KMS-11 (cell line): Measurements from ENCODE around the gene DUS1L.

Source experiments
- H2AFZ ChIP-seq: fragments of 200-600 bp; sonication (generic); 2 replicates; pipeline ENCODE4 v1.6.1; 2016; ENCODE audit warnings: antibody characterized with exemption, mixed run types, low read depth
- H3K27ac ChIP-seq: fragments of 200-600 bp; sonication (generic); 2 replicates; pipeline ENCODE4 v1.6.1; 2016; ENCODE audit warnings: mild to moderate bottlenecking, mixed run types
- H3K27me3 ChIP-seq: fragments of 200-600 bp; sonication (generic); 2 replicates; pipeline ENCODE4 v1.6.1; 2017; ENCODE audit warnings: mild to moderate bottlenecking, low read depth, mixed run types, moderate library complexity; ENCODE audit not compliant: insufficient read depth
- H3K36me3 ChIP-seq: fragments of 200-600 bp; sonication (generic); 2 replicates; pipeline ENCODE4 v1.6.1; 2017; ENCODE audit warnings: mild to moderate bottlenecking, mixed run types; ENCODE audit not compliant: insufficient read depth
- H3K4me1 ChIP-seq: fragments of 200-600 bp; sonication (generic); 2 replicates; pipeline ENCODE4 v1.6.1; 2016; ENCODE audit warnings: mild to moderate bottlenecking, low read depth, mixed run types; ENCODE audit not compliant: poor library complexity, severe bottlenecking
- H3K4me2 ChIP-seq: fragments of 200-600 bp; sonication (generic); 2 replicates; pipeline ENCODE4 v1.7.0; 2016; ENCODE audit warnings: mild to moderate bottlenecking, mixed run types
- H3K4me3 ChIP-seq: fragments of 200-600 bp; sonication (generic); IDR thresholded peaks from 2 replicates; pipeline ENCODE4 v1.6.1; 2017; ENCODE audit warnings: low read depth, low read length, mixed read lengths; ENCODE audit not compliant: insufficient read depth
- H3K79me2 ChIP-seq: fragments of 200-600 bp; sonication (generic); 2 replicates; pipeline ENCODE4 v1.6.1; 2016; ENCODE audit warnings: low read depth, mixed run types; ENCODE audit not compliant: insufficient read depth
- H3K9ac ChIP-seq: fragments of 200-600 bp; sonication (generic); 2 replicates; pipeline ENCODE4 v1.6.1; 2016; ENCODE audit warnings: mild to moderate bottlenecking, mixed run types
- H4K20me1 ChIP-seq: fragments of 200-600 bp; sonication (generic); 2 replicates; pipeline ENCODE4 v1.6.1; 2016; ENCODE audit warnings: mild to moderate bottlenecking, mixed run types; ENCODE audit not compliant: insufficient read depth
- CTCF ChIP-seq: fragments of 200-600 bp; sonication (generic); conservative IDR thresholded peaks from 2 replicates; pipeline ENCODE4 v1.6.1; 2017; ENCODE audit warnings: low read depth, mild to moderate bottlenecking, antibody characterized with exemption, low read length, moderate library complexity, mixed read lengths

DUS1L gene

GRCh38 chr17:82079001-82079677 is 13.5 kb upstream of the DUS1L start:
- no peaks in the 10 kb centered on the region for H3K79me2 ChIP-seq
- H3K36me3 ChIP-seq: peaks cover 15% of the 10 kb centered on the region; the same call in 1 of the 2 replicates
- no peak overlapping the region for H3K27ac ChIP-seq
- H3K4me1 ChIP-seq: no peaks in the 10 kb centered on the region
- no peaks in the 10 kb centered on the region for H3K27me3 ChIP-seq
- H4K20me1 ChIP-seq: no peaks in the 10 kb centered on the region
- no peak overlapping the region for H3K9ac ChIP-seq
- TF ChIP-seq CTCF: no peak
- no peak overlapping the region for H3K4me2 ChIP-seq
- no peak overlapping the region for H3K4me3 ChIP-seq
- H2AFZ ChIP-seq: no peak overlapping the region

GRCh38 chr17:82078433-82078832 is 12.8 kb upstream of the DUS1L start:
- Histone ChIP-seq H3K36me3 (peaks cover 11% of the 10 kb centered on the region; the same call in 1 of the 2 replicates), H3K27ac (no peak overlapping the region)

GRCh38 chr17:82077617-82078358 is 12.2 kb upstream of the DUS1L start:
- Histone ChIP-seq H3K4me3 (no peak overlapping the region), H3K36me3 (peaks cover 7% of the 10 kb centered on the region; the same call in 1 of the 2 replicates), H2AFZ (no peak overlapping the region), H3K27me3 (no peaks in the 10 kb centered on the region), H4K20me1 (no peaks in the 10 kb centered on the region), H3K79me2 (no peaks in the 10 kb centered on the region), H3K27ac (no peak overlapping the region), H3K4me2 (no peak overlapping the region), H3K9ac (no peak overlapping the region), H3K4me1 (no peaks in the 10 kb centered on the region)
- TF ChIP-seq CTCF: no peak

More at GRCh38 chr17:82078433-82078832, 12.8 kb upstream of the DUS1L start:
- Histone ChIP-seq H3K27me3 (no peaks in the 10 kb centered on the region), H3K9ac (no peak overlapping the region), H3K4me1 (no peaks in the 10 kb centered on the region), H3K4me2 (no peak overlapping the region), H3K4me3 (no peak overlapping the region), H2AFZ (no peak overlapping the region), H4K20me1 (no peaks in the 10 kb centered on the region), H3K79me2 (no peaks in the 10 kb centered on the region)
- TF ChIP-seq CTCF: no peak

- no peak overlapping the region for H2AFZ ChIP-seq
- H3K27me3 ChIP-seq: no peaks in the 10 kb centered on the region
- no peaks in the 10 kb centered on the region for H4K20me1 ChIP-seq
- H3K36me3 ChIP-seq: peaks cover 7% of the 10 kb centered on the region; the same call in 1 of the 2 replicates
- H3K27ac ChIP-seq: no peak overlapping the region
- no peak overlapping the region for H3K4me3 ChIP-seq
- H3K9ac ChIP-seq: no peak overlapping the region
- no peaks in the 10 kb centered on the region for H3K79me2 ChIP-seq
- no peaks in the 10 kb centered on the region for H3K4me1 ChIP-seq
- no peak for TF ChIP-seq CTCF
- no peak overlapping the region for H3K4me2 ChIP-seq
These were observed 11.4 kb upstream of the DUS1L start for GRCh38 chr17:82076785-82077591.
